CD4-positive, alpha-beta T cell treated with Interleukin-21 for 1 hour (primary cell): ENCODE measurements around the gene NKD1.
A peak's percentile ranks its signal among the peaks of the same experiment; 100 is the strongest.

Experiments used
- DNase-seq: peaks from one replicate; pipeline ENCODE4 v3.0.0-alpha.2; 2020

NKD1 gene

GRCh38 chr16:50539053-50539695 is 9.0 kb upstream of the NKD1 start:
- DNase-seq: no peak

- DNase-seq: no peak
Measured at GRCh38 chr16:50539822-50540710, 8.1 kb upstream of the NKD1 start.

GRCh38 chr16:50540711-50541007 is 7.5 kb upstream of the NKD1 start:
- DNase-seq: no peak

- DNase-seq: no peak
Measured at GRCh38 chr16:50542703-50543102, 5.5 kb upstream of the NKD1 start.

- no peak for DNase-seq
Measured at GRCh38 chr16:50546125-50546524, 2.1 kb upstream of the NKD1 start.

- peak; percentile 91 for DNase-seq
Measured at GRCh38 chr16:50547340-50548124, 664 bp upstream of the NKD1 start.

GRCh38 chr16:50548909-50549560 is 839 bp downstream of the NKD1 start:
- DNase-seq: no peak

GRCh38 chr16:50549561-50549915 is 1.3 kb downstream of the NKD1 start:
- no peak for DNase-seq

- no peak for DNase-seq
Measured at GRCh38 chr16:50550035-50550434, 1.8 kb downstream of the NKD1 start.

- no peak for DNase-seq
Measured at GRCh38 chr16:50550866-50551641, 2.9 kb downstream of the NKD1 start.

- DNase-seq: no peak
Measured at GRCh38 chr16:50552476-50553101, 4.4 kb downstream of the NKD1 start.

GRCh38 chr16:50553182-50553710 is 5.0 kb downstream of the NKD1 start:
- no peak for DNase-seq

GRCh38 chr16:50553731-50554360 is 5.7 kb downstream of the NKD1 start:
- DNase-seq: no peak

GRCh38 chr16:50555269-50555875 is 7.2 kb downstream of the NKD1 start:
- DNase-seq: no peak

GRCh38 chr16:50555952-50556673 is 7.9 kb downstream of the NKD1 start:
- DNase-seq: no peak

GRCh38 chr16:50557046-50557445 is 8.8 kb downstream of the NKD1 start:
- DNase-seq: no peak

- no peak for DNase-seq
Measured at GRCh38 chr16:50558913-50559312, 10.7 kb downstream of the NKD1 start.

GRCh38 chr16:50559342-50559741 is 11.1 kb downstream of the NKD1 start:
- DNase-seq: no peak

GRCh38 chr16:50559804-50560514 is 11.8 kb downstream of the NKD1 start:
- no peak for DNase-seq
